GM23338 (cell line): ENCODE results near the gene AKAP7. TPM values are rescaled to one million over a fixed set of nuclear protein-coding genes. Genes with fewer than 3 reads are reported as not detected.

Experiments
- ATAC-seq: fragments of 200-7000 bp; cut with Tn5 transposase; 3 replicates; pipeline ENCODE4 v1.9.1; 2020
- DNase-seq: peaks from one replicate; pipeline ENCODE4 v3.0.0-alpha.2; 2015; ENCODE audit warnings: low spot score
- H2AFZ ChIP-seq: fragments of 200-600 bp; sonication (generic); 2 replicates; pipeline ENCODE4 v1.8.0; 2016; ENCODE audit warnings: antibody characterized with exemption, mild to moderate bottlenecking, moderate library complexity
- H3F3A ChIP-seq: fragments of 200-600 bp; sonication (generic); replicated peaks from 2 replicates; pipeline ENCODE4 v1.8.0; 2017; ENCODE audit warnings: antibody characterized with exemption, mixed run types, low read depth
- H3K27ac ChIP-seq: fragments of 200-600 bp; sonication (generic); 2 replicates; pipeline ENCODE4 v1.6.1; 2016; ENCODE audit warnings: low read depth
- H3K27me3 ChIP-seq: fragments of 200-600 bp; sonication (generic); 2 replicates; pipeline ENCODE4 v1.8.0; 2016; ENCODE audit warnings: mild to moderate bottlenecking, mixed run types, moderate library complexity; ENCODE audit not compliant: insufficient read depth
- H3K36me3 ChIP-seq: fragments of 200-600 bp; sonication (generic); 2 replicates; pipeline ENCODE4 v1.8.0; 2016; ENCODE audit warnings: mild to moderate bottlenecking; ENCODE audit not compliant: insufficient read depth
- H3K4me1 ChIP-seq: fragments of 200-600 bp; sonication (generic); 2 replicates; pipeline ENCODE4 v1.8.0; 2016; ENCODE audit warnings: mild to moderate bottlenecking, moderate library complexity; ENCODE audit not compliant: insufficient read depth
- H3K4me2 ChIP-seq: fragments of 200-600 bp; sonication (generic); 2 replicates; pipeline ENCODE4 v1.7.1; 2017; ENCODE audit warnings: mixed run types
- H3K4me3 ChIP-seq: fragments of 200-600 bp; sonication (generic); 2 replicates; pipeline ENCODE4 v1.6.1; 2016; ENCODE audit warnings: mixed run types
- H3K79me2 ChIP-seq: fragments of 200-600 bp; sonication (generic); replicated peaks from 2 replicates; pipeline ENCODE4 v1.8.0; 2017; ENCODE audit warnings: mild to moderate bottlenecking; ENCODE audit not compliant: insufficient read depth
- H3K9me2 ChIP-seq: fragments of 200-600 bp; sonication (generic); 2 replicates; pipeline ENCODE4 v1.8.0; 2017; ENCODE audit not compliant: insufficient read depth
- H4K20me1 ChIP-seq: fragments of 200-600 bp; sonication (generic); replicated peaks from 2 replicates; pipeline ENCODE4 v1.8.0; 2017; ENCODE audit warnings: mild to moderate bottlenecking; ENCODE audit not compliant: insufficient read depth
- H3K27ac Mint-ChIP-seq: 2 replicates; pipeline ENCODE4 v1.8.0; 2020; ENCODE audit warnings: inconsistent platforms, mild to moderate bottlenecking, moderate library complexity, mixed read lengths
- H3K27me3 Mint-ChIP-seq: 3 replicates; pipeline ENCODE4 v1.8.0; 2022; ENCODE audit warnings: low read depth, mild to moderate bottlenecking, moderate library complexity, mixed read lengths, inconsistent platforms; ENCODE audit not compliant: insufficient read depth, poor library complexity
- H3K36me3 Mint-ChIP-seq: 3 replicates; pipeline ENCODE4 v1.8.0; 2021; ENCODE audit warnings: low read depth, mild to moderate bottlenecking, inconsistent platforms, moderate library complexity, mixed read lengths
- H3K4me1 Mint-ChIP-seq: 3 replicates; pipeline ENCODE4 v1.8.0; 2020; ENCODE audit warnings: mild to moderate bottlenecking, inconsistent platforms, mixed read lengths
- H3K4me3 Mint-ChIP-seq: 3 replicates; pipeline ENCODE4 v1.8.0; 2021; ENCODE audit warnings: moderate library complexity, mild to moderate bottlenecking, inconsistent platforms, mixed read lengths
- H3K9me3 Mint-ChIP-seq: 3 replicates; pipeline ENCODE4 v1.8.0; 2020; ENCODE audit warnings: moderate library complexity, mild to moderate bottlenecking, inconsistent platforms, mixed read lengths
- CREB1 ChIP-seq: fragments of 250-450 bp; sonication (Bioruptor Pico); IDR thresholded peaks from 2 replicates; pipeline ENCODE4 v1.5.0; 2020; ENCODE audit warnings: low read depth, mild to moderate bottlenecking, moderate library complexity
- CTCF ChIP-seq, 2 experiments: fragments of 200-600 bp in 1 of 2; sonication (generic) in 1 of 2; conservative IDR thresholded peaks; 2 replicates each; pipeline versions ENCODE4 v1.5.1 to v1.6.1; 2016 to 2017; ENCODE audit warnings: antibody characterized with exemption in 2 of 2, low read depth in 2 of 2, mild to moderate bottlenecking in 2 of 2, moderate library complexity in 1 of 2
- EZH2 ChIP-seq: fragments of 200-600 bp; sonication (generic); IDR thresholded peaks from one replicate; pipeline ENCODE4 v1.8.0; 2017; ENCODE audit warnings: antibody characterized with exemption, mild to moderate bottlenecking, low read depth; ENCODE audit not compliant: unreplicated experiment
- EZH2phosphoT487 ChIP-seq: fragments of 200-600 bp; sonication (generic); IDR thresholded peaks from one replicate; pipeline ENCODE4 v1.8.1; 2018; ENCODE audit warnings: antibody characterized with exemption; ENCODE audit not compliant: unreplicated experiment
- JUNB ChIP-seq: IDR thresholded peaks from one replicate; pipeline ENCODE4 v1.6.1; 2016; ENCODE audit warnings: antibody characterized with exemption; ENCODE audit not compliant: unreplicated experiment
- NANOG ChIP-seq: IDR thresholded peaks from 2 replicates; pipeline ENCODE4 v1.6.1; 2016; ENCODE audit warnings: antibody characterized with exemption, borderline replicate concordance
- POLR2AphosphoS5 ChIP-seq: IDR thresholded peaks from 2 replicates; pipeline ENCODE4 v1.6.1; 2016; ENCODE audit warnings: antibody characterized with exemption, low read depth
- STAT1 ChIP-seq: IDR thresholded peaks from one replicate; pipeline ENCODE4 v1.6.1; 2016; ENCODE audit warnings: antibody characterized with exemption; ENCODE audit not compliant: unreplicated experiment
- ZNF114 ChIP-seq: fragments of 250-450 bp; sonication (Bioruptor Pico); IDR thresholded peaks from 2 replicates; pipeline ENCODE4 v1.5.0; 2020; ENCODE audit warnings: mild to moderate bottlenecking, moderate library complexity
- ZNF331 ChIP-seq: fragments of 250-450 bp; sonication (Bioruptor Pico); IDR thresholded peaks from 2 replicates; pipeline ENCODE4 v1.5.0; 2020; ENCODE audit warnings: low read depth, mild to moderate bottlenecking, moderate library complexity
- polyA plus RNA-seq: library from polyadenylated mRNA; unstranded; fragments of >200 nt; fragmentation: Nextera tagmentation; extraction: Ambion mirVana; gene quantifications from 2 replicates; pipeline ENCODE4 v1.2.1, GENCODE V29; 2016
- total RNA-seq: library from RNA; depleted of rRNA; stranded (reverse); fragments of >200 nt; shearing (Covaris generic); gene quantifications from 2 replicates; pipeline ENCODE4 v1.2.3, GENCODE V29; 2014
- TF ChIP-seq, protein P1 (sequence below): IDR thresholded peaks from 2 replicates; pipeline ENCODE4 v1.6.1; 2016; ENCODE audit warnings: antibody characterized with exemption
- TF ChIP-seq, protein P2 (sequence below): IDR thresholded peaks from one replicate; pipeline ENCODE4 v1.6.1; 2018; ENCODE audit warnings: antibody characterized with exemption; ENCODE audit not compliant: unreplicated experiment
- TF ChIP-seq, protein P3 (sequence below): fragments of 250-450 bp; sonication (Bioruptor Pico); IDR thresholded peaks from 2 replicates; pipeline ENCODE4 v1.5.0; 2020; ENCODE audit warnings: mild to moderate bottlenecking, moderate library complexity

Gene AKAP7
- total and polyA plus RNA-seq, 2 experiments from 2014 or later, result 12.2 to 20.0 TPM

DNA sequence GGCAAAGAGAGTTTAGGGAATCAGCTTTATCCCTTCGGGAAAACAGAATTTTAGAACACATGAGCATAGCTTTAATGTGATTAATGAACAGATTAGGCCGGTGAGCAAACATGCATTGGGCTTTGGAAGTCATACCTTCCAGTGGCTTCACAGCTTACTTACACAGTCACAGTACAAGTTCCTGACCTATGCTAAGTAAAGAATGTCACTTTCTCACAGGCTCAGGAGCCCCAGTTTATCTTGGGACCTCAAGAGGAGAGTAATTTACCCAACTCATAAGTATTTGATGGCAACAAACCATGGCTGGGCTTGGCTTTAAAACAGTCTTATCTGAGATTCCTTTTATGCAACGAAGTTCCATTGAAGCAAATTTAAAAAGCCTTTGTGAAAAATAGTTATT, 195.9 kb downstream of the AKAP7 start:
- Mint-ChIP-seq H3K36me3 (peaks cover 15% of the 10 kb centered on the region; the same call in 2 of the 3 replicates), H3K4me1 (peaks cover 9% of the 10 kb centered on the region), H3K27me3 (no peaks in the 10 kb centered on the region), H3K4me3 (no peak overlapping the region), H3K9me3 (no peaks in the 10 kb centered on the region), H3K27ac (peak overlapping the region; percentile 88)
- Histone ChIP-seq H3K27ac (peak overlapping the region; percentile 46; the same call in 1 of the 2 replicates), H3F3A (no peaks in the 10 kb centered on the region), H3K27me3 (no peaks in the 10 kb centered on the region), H3K79me2 (no peaks in the 10 kb centered on the region), H3K4me2 (no peak overlapping the region), H3K4me1 (peaks cover 30% of the 10 kb centered on the region), H2AFZ (no peak overlapping the region), H4K20me1 (no peaks in the 10 kb centered on the region), H3K36me3 (no peaks in the 10 kb centered on the region), H3K9me2 (peaks cover 2% of the 10 kb centered on the region; the same call in 1 of the 2 replicates), H3K4me3 (no peak overlapping the region)
- TF ChIP-seq POLR2AphosphoS5 (no peak), NANOG (no peak), STAT1 (no peak), ZNF114 (CRISPR knock-in tag) (no peak), CREB1 (CRISPR knock-in tag) (no peak), JUNB (no peak), EZH2phosphoT487 (no peak), CTCF (conservative IDR thresholded peaks at IDR 0.05; ENCODE audit: low read depth in 2 of 2) (no peak), ZNF331 (CRISPR knock-in tag) (no peak), EZH2 (no peak)
- TF ChIP-seq, protein P1, sequence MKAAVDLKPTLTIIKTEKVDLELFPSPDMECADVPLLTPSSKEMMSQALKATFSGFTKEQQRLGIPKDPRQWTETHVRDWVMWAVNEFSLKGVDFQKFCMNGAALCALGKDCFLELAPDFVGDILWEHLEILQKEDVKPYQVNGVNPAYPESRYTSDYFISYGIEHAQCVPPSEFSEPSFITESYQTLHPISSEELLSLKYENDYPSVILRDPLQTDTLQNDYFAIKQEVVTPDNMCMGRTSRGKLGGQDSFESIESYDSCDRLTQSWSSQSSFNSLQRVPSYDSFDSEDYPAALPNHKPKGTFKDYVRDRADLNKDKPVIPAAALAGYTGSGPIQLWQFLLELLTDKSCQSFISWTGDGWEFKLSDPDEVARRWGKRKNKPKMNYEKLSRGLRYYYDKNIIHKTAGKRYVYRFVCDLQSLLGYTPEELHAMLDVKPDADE, result no peak
- TF ChIP-seq, protein P2, sequence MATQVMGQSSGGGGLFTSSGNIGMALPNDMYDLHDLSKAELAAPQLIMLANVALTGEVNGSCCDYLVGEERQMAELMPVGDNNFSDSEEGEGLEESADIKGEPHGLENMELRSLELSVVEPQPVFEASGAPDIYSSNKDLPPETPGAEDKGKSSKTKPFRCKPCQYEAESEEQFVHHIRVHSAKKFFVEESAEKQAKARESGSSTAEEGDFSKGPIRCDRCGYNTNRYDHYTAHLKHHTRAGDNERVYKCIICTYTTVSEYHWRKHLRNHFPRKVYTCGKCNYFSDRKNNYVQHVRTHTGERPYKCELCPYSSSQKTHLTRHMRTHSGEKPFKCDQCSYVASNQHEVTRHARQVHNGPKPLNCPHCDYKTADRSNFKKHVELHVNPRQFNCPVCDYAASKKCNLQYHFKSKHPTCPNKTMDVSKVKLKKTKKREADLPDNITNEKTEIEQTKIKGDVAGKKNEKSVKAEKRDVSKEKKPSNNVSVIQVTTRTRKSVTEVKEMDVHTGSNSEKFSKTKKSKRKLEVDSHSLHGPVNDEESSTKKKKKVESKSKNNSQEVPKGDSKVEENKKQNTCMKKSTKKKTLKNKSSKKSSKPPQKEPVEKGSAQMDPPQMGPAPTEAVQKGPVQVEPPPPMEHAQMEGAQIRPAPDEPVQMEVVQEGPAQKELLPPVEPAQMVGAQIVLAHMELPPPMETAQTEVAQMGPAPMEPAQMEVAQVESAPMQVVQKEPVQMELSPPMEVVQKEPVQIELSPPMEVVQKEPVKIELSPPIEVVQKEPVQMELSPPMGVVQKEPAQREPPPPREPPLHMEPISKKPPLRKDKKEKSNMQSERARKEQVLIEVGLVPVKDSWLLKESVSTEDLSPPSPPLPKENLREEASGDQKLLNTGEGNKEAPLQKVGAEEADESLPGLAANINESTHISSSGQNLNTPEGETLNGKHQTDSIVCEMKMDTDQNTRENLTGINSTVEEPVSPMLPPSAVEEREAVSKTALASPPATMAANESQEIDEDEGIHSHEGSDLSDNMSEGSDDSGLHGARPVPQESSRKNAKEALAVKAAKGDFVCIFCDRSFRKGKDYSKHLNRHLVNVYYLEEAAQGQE, result no peak
- TF ChIP-seq, protein P3, sequence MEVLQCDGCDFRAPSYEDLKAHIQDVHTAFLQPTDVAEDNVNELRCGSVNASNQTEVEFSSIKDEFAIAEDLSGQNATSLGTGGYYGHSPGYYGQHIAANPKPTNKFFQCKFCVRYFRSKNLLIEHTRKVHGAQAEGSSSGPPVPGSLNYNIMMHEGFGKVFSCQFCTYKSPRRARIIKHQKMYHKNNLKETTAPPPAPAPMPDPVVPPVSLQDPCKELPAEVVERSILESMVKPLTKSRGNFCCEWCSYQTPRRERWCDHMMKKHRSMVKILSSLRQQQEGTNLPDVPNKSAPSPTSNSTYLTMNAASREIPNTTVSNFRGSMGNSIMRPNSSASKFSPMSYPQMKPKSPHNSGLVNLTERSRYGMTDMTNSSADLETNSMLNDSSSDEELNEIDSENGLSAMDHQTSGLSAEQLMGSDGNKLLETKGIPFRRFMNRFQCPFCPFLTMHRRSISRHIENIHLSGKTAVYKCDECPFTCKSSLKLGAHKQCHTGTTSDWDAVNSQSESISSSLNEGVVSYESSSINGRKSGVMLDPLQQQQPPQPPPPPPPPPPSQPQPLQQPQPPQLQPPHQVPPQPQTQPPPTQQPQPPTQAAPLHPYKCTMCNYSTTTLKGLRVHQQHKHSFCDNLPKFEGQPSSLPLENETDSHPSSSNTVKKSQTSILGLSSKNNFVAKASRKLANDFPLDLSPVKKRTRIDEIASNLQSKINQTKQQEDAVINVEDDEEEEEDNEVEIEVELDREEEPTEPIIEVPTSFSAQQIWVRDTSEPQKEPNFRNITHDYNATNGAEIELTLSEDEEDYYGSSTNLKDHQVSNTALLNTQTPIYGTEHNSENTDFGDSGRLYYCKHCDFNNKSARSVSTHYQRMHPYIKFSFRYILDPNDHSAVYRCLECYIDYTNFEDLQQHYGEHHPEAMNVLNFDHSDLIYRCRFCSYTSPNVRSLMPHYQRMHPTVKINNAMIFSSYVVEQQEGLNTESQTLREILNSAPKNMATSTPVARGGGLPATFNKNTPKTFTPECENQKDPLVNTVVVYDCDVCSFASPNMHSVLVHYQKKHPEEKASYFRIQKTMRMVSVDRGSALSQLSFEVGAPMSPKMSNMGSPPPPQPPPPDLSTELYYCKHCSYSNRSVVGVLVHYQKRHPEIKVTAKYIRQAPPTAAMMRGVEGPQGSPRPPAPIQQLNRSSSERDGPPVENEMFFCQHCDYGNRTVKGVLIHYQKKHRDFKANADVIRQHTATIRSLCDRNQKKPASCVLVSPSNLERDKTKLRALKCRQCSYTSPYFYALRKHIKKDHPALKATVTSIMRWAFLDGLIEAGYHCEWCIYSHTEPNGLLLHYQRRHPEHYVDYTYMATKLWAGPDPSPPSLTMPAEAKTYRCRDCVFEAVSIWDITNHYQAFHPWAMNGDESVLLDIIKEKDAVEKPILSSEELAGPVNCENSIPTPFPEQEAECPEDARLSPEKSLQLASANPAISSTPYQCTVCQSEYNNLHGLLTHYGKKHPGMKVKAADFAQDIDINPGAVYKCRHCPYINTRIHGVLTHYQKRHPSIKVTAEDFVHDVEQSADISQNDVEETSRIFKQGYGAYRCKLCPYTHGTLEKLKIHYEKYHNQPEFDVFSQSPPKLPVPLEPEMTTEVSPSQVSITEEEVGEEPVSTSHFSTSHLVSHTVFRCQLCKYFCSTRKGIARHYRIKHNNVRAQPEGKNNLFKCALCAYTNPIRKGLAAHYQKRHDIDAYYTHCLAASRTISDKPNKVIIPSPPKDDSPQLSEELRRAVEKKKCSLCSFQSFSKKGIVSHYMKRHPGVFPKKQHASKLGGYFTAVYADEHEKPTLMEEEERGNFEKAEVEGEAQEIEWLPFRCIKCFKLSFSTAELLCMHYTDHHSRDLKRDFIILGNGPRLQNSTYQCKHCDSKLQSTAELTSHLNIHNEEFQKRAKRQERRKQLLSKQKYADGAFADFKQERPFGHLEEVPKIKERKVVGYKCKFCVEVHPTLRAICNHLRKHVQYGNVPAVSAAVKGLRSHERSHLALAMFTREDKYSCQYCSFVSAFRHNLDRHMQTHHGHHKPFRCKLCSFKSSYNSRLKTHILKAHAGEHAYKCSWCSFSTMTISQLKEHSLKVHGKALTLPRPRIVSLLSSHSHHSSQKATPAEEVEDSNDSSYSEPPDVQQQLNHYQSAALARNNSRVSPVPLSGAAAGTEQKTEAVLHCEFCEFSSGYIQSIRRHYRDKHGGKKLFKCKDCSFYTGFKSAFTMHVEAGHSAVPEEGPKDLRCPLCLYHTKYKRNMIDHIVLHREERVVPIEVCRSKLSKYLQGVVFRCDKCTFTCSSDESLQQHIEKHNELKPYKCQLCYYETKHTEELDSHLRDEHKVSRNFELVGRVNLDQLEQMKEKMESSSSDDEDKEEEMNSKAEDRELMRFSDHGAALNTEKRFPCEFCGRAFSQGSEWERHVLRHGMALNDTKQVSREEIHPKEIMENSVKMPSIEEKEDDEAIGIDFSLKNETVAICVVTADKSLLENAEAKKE (CRISPR knock-in tag), result no peak
- DNase-seq, result no peak
- no peak for ATAC-seq
